ENCODE results near the gene TNFRSF12A.
A peak's percentile ranks its signal among the peaks of the same experiment; 100 is the strongest.

Gene TNFRSF12A, protein sequence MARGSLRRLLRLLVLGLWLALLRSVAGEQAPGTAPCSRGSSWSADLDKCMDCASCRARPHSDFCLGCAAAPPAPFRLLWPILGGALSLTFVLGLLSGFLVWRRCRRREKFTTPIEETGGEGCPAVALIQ

DNA sequence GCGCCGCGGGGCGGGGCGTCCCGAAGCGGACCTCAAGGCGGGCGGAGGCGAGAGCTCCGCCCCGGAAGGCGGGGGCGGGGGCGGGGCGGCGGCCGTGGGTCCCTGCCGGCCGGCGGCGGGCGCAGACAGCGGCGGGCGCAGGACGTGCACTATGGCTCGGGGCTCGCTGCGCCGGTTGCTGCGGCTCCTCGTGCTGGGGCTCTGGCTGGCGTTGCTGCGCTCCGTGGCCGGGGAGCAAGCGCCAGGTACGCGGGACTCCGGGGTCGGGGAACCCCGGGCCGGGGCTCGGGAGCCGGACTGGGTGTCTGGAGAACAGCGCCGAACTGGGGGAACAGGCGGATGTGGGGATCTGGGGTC is at the start of gene TNFRSF12A:
TNFRSF12A (plus strand) TSS at position 122 of the 357 bp plus-strand sequence; CDS start at position 152, 30 bp downstream.
- DNase-seq, result peak; percentile 73

DNA sequence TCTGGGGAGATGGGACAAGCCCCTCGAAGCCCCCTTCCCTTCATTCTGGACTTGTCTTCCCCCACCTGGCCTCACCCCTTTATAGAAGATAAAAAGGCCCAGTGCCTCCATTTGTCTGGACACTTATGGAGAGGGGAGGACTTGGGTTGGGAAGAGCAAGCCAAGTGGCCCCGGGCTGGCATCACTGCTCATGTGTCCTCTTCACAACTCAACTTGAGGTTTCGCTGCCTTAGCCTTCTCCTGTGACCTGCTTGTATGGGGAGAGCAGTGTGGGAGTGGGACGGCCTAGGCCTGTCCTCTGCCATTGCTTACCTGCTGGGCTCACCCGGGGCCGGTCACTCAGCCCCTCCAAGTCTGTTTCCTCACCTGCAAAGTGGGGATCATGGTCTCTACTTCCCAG is 49.6 kb upstream of the TNFRSF12A start:
- DNase-seq, result no peak

DNA sequence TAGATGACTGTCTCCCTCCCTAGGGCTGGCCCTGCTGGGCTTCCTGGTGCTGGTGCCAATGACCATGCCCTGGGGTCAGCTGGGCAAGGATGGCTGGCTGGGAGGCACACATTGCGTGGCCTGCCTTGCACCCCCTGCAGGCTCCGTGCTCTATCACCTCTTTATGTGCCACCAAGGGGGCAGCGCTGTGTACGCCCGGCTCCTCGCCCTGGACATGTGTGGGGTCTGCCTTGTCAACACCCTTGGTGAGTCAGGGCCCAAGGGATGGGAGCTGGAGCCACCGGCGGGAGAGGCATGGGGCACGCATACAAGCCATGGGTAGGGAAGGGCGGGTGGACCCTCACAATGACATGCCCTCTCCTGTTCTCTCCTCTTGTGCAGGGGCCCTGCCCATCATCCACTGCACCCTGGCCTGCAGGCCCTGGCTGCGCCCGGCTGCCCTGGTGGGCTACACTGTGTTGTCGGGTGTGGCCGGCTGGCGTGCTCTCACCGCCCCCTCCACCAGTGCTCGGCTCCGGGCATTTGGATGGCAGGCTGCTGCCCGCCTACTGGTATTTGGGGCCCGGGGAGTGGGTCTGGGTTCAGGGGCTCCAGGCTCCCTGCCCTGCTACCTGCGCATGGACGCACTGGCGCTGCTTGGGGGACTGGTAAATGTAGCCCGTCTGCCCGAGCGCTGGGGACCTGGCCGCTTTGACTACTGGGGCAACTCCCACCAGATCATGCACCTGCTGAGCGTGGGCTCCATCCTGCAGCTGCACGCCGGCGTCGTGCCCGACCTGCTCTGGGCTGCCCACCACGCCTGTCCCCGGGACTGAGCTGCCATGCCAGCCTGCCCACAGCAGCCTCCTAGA is 48.8 kb upstream of the TNFRSF12A start:
- DNase-seq, result no peak

DNA sequence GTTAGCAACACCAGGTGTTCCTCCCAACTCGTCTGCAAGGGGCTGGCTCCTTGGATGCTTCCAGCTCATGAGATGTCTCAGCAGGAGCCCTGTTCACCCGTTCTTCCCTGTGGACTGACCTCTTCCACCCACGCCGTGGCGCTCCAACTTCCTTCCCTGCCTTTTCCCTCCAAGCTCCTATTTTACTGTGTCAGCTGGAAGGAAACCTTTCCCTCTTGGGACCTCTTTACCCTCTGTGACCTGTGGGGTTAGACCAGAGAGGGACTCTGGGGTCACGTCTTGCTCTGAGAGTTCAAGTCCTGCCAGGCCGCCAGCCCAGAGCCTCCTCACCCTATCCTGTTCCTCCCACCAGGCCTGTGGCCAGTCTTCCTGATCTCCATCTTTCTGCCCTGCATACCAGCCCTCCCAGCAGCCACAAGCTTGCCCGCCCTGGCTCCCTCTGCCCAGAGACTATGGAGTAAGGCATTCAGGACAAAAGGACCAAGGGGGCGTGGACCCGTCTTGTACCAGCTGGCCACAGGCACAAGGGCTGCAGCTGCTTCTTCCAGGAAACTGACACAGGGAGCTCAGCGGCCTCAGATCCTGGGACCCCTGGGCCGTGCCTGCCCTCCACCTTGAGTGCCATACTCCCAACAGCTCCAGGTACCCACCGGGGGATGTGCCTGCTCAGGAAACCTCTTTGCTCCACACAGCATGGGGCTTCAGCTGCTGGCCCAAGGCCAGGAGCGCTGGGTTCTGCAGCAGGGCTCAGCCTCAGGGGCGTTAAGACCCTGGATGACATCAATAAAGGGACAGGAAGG is 48.0 kb upstream of the TNFRSF12A start:
- no peak for DNase-seq

DNA sequence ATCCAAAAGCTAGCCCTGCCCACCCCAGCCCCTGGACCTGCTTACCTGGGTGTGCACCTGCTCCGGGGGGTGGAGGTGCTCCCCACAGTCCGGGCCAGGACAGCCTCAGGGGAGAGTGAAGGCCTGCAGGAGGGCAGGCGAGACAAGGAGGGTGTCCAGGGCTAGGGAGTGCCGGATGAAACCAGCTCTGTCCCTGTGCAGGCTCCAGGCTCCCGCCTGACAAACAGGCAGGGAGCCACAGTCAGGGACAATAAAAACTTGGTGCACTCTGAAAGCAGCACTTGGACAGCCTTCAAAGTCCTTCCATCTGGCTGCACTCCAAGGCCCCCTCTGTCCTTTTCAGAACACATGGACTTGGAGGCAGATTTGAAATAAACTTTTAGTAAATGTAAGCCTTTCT is 47.1 kb upstream of the TNFRSF12A start:
- DNase-seq, result no peak

DNA sequence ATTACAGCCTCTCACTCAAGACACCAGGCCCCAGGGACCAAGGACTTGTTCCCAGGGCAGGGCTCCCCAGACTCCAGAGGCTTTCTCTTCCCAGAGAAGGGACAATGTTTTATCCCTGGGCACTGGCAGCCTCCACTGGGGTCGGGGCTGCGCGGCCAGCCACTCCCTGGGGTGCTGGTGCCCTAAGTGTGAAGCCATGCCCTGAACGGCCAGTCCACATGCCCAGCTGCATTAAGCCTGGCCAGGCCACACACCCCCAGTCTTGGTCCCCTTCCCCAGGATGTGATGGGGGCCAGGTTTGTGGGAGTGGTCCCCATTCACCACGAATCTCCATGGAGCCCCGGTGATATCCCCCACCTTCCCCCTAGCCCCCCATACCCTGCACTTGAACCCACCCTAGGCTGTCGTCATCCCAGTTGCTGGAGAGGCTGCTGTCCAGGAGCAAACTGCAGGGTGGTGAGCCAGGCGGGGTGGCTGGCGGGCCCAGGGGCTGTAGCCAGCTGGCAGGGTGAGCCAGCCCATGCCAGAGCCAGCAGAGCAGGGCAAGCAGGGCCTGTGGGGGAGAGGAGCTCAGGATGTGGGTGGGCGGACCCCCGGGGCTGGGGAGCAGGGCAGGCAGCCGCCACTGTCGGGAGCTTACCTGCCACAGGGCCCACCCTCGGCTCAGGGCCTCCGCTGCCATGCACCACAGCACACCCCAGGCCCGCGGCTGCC is 46.4 kb upstream of the TNFRSF12A start:
- no peak for DNase-seq

DNA sequence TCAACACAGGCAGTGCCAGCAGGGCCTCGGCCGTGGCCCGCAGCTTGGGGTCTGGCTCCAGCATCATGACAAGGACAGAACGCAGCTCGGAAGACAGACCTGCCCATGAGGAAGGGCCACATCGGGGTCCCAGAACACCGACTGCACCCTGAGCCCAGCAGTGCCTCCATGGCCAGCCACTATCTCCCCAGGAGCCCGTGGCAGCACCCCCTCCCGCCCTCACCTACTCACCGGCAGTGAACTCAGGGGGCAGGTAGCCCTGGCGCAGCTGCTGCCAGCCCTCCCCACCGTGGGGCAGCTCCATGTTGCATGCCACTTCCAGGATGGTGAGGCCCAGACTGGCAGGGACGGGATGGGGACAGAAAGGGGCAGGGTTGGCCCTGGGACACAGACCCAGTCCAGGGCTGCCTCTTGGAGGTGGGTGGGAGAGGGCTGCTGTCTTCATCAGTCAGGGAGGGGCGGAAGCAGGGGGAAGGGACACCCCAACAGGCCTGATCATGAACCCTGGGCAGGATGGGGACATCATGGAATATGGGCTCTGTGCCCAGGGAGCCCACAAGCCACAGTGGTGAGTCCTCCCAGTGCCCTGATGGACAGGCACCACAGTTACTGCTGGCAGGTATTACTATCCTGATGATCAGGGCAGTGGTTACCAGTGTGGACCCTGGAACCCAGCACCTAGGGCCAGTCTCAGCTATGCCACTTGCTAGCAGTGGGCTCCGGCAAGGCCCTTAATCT is 45.7 kb upstream of the TNFRSF12A start:
- DNase-seq, result no peak

DNA sequence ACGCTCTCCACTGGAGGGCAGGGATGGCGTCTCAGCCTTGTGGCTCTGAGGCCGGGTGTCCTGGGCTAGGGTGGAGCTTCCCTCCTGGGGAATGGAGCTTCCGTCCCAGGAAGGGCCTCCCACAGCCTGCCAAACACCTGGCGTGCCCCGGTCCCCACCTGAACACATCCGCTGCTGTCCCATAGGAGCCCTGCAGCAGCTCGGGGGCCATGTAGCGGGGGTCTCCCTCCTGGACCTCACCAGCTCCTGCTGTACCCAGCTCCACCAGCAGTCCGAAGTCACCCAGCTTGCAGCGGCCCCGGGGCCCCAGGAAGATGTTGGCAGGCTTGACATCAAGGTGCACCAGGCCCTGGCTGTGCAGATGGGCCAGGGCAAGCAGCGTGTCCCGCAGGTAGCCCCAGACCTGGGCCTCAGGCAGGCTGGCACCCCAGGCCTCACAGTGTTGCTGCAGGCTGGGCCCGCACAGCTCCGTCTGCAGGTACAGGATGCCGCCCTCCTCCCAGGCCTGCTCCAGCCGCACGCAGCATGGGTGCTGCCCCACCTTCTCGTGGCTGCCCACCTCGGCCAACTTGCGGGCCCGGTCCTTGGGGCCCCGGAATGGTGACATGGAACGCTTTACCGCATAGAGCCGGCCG is 44.9 kb upstream of the TNFRSF12A start:
- DNase-seq, result no peak

DNA sequence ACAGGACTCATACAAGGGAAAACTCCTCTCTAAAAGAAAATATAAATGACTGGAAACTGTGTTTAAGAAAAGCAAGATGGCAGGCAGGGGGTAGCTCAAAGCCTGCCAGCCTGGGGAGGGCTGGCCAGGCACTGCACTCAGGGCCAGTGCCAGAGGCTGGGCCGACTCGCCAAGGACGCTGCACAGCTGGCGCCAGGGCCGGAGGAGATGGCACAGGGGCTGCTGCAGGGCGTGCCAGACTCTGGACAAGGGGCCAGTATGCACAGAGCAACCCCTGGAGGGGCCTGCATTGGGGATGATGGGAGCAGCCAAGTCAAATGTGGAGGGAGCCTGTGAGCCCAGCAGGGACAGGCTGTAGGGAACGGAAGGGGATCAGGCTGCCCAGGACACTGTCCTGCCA is 44.0 kb upstream of the TNFRSF12A start:
- DNase-seq, result no peak

DNA sequence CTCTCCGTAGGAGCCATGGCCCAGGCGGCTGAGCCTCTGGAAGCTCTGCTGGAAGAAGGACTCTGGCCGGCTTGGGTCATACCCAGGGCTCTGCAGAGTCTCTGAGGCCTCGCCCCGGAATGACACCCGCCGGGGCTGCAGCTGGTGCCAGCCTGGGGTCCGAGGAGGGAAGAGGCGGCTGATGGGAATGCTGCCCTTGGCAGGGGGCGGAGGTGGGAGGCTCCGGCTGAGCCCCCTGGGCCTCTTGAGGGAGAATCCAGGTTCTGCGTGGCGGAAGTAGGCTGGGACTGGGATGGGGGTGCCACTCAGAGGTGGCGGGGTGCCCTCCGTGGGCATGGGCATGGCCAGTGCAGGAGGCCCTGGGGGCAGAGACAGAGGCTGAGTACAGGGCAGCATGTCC is 43.5 kb upstream of the TNFRSF12A start:
- no peak for DNase-seq

DNA sequence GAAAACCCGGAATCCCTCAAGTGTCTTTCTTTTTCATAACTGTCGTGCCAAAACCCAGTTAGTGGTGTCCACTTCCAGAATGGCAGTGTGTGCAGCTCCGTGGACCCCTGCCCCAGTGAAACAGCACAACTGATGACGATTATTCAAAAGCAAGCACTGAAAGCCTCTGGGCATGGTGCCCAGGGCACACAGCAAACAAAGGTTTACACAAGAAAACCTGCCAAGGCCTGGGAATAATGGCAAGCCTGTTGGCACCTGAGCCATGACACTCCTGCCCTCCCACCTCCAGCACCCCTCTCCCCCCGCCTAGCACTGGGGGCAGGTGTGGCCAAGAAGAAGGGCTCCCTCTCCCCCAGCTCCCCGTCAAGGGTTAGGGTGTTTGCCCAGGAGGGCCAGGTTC is 42.7 kb upstream of the TNFRSF12A start:
- DNase-seq, result no peak

DNA sequence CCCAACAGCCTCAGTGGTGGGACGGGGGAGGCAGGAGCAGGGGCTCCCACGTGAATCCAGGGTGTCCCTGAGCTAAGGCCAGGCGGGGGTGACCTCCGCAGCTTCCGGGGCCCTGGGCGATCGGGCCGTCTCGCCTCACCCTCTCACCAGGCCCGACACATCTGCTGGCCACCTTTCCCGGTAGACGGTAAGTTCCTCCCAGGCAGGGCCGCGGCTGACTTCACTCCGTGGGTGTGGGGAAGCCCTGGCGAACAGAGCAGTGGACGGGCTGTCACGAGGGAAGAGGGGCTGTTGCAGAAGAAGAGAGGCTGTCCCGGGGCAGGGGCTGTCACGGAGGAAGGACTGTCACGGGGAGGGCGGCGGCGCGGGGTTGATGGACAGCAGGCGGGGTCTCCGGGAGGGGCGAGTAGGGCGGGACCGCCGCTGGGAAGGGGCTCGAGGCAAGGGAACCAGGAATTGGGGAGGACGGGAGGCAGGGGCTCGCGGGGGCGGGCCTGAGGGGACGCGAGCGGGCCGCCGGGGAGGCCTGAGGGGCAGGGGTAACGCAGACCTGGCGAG is 40.4 kb upstream of the TNFRSF12A start:
- no peak for DNase-seq

DNA sequence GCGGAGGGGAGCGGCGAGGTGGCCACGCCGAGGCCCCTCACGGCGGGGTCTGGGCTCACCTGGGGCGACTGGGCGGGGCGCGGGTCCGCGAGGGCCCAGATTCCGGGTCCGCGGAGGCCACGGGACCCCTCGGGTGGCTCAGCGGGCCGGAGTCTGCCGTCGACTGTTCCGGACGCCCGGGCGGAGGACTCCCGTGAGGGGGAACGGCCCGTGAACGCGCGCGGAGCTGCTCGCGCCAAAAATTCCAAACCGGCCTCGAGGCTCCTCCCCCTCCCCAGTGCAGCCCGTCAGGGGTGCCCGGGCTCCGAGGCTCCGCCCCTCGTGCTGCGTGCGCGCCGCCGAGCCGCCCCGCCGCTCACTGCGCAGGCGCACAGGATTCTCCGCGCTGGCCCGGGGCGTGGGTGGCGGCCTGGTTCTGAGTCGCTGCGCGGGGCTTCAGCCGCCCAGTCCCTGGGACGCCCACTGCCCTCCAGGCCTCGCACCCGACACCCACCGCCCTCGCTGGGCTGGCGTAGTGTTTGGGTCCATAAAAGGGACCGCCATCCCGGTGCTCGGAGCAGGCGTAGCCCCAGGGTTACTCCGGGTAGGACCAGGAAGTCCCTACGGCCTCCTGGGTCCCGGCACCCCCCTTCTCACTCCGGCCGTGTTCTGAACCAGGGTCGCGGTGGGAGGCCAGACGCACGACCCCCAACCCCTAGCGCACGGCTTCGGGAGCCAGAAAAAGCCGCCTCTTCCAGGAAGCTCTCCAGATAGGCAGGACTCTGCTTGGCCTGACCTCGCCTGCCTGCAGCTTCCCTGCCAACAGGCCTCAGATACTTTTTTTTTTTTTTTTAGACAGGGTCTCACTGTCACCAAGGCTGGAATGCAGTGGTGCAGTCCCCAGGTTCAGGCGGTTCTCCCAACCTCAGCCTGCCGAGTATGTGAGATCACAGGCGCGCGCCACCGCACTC is 39.7 kb upstream of the TNFRSF12A start, which contains the start of gene PKMYT1:
PKMYT1 (minus strand) TSS at position 220 of the 950 bp plus-strand sequence. CDS start 789 bp downstream, outside the sequence.
- peak; percentile 97 for DNase-seq

DNA sequence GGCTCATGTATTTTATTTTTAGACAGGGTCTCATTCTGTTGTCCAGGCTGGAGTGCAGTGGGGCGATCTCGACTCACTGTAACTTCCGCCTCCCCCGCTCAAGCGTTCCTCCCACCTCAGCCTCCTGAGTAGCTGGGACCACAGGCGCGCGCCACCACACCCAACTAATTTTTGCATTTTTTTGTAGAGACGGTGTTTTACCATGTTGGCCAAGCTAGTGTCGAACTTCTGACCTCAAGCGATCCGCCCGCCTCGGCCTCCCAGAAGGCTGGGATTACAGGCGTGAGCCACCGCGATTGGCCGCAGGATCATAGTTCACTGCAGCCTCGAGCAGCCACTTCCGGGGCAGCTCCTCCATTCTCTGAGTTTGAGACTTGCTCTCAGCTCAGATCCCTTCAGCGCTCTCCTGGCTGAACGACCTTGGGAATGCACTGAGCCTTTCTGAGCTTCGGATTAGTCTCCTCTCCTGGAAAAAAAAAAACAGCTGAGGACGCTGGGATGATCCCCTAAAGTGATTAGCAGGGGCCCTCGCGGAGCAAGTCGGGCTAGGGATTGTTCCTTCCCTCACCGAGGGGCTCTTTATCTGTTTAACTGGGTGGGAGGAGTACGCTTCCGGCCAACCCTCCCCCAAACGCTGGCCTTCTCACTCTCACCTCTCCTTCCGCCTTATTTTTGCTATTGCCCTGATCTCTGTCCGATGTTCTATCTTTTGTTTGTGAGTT is 38.8 kb upstream of the TNFRSF12A start:
- no peak for DNase-seq

DNA sequence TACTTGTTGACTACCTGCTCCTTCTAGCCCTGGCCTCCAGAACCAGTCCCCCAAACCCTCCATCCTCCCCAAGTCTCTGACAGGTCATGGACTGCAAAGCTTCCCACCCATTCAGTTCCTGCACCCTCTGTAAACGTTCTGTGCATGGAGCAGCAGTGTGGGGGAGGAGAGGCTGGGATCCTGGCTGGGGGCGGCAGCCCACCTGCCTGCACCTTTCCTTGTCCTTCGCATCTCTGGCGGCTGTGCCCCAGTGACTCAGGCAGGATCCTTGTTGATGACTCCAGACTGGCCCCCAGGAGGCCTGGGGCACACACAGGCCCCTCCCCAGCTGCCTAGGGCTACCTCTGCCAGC is 38.3 kb upstream of the TNFRSF12A start:
- DNase-seq, result no peak

DNA sequence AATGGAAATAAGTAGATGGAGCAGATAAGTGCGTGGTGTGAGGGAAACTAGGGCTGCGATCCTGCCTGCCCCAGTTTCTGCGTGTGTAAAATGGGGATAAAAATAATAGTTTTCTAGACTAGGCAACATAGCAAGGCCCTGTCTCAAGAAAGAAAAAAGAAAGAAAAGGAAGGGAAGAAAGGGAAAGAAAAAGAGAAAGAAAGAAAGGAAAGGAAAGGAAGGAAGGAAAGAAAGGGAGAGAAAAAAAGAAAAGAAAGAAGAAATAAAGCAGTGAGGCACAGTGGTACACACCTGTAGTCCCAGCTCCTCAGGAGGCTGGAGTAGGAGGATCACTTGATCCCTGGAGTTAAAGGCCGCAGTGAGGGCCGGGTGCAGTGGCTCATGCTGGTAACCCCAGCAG is 37.8 kb upstream of the TNFRSF12A start:
- DNase-seq, result no peak

DNA sequence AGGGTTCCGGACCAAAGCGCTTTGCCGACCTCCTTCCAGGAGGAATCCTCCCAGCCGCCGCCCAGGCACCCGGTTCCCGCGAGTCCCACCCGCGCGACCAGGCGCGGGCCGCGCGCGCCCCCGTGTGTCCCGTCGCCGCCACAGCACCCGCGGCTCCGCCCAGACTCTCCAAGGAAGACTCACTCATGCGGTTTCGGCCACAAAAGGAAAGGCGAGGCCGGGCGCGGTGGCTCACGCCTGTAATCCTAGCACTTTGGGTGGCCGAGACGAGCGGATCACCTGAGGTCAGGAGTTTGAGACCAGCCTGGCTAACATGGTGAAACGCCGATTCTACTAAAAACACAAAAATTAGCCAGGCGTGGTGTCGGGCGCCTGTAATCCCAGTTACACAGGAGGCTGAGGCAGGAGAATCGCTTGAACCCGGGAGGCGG is 36.4 kb upstream of the TNFRSF12A start:
- DNase-seq, result peak; percentile 78

DNA sequence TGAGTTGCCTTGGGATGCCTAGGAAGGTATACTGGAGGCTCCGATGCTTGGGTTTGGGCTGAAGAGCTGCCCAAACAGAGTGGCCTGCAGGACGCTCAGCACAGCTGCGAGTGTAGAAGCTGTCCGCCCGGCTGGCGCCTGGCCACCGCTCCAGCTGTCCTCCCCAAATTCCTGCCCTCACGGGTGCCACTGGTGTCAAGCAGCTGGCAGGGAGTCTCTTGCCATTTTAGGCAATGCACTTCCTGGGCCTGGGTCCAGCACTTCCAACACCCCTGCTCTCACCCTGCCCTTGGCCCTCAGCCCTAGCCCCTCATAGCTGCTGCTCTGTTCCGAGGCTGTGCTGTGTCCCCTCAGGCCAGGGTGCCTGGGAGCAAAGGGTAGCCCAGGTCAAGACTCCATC is 34.7 kb upstream of the TNFRSF12A start:
- no peak for DNase-seq

DNA sequence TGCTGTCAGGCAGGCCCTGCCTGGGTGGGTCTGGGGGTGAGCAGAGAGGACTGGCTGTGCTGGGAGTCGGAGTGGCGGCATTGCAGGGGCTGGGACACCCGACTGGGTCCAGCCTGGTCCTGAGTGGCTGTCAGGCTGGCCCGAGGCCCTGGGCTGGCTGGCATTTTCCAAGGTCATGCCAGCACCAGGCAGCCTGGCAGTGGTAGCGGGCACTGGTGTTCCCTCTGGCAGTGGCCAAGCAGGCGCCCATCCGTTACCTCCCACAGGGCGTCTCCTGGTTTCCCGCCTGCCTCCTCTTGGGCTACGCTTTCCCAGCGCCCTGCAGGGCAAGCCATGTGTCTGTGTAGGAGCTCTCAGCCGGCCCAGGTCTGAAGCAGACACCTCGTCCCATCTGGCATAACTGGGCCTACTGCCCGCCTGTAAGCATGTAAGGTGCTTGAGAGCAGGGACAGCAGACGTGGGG is 34.2 kb upstream of the TNFRSF12A start:
- DNase-seq, result no peak

Data from activated T-cell treated with anti-CD3 and anti-CD28 coated beads, Interleukin-2, amount 50 U/mL, for 1 hour (primary cell).